Smooth muscle cell of bladder (primary cell): ENCODE data around the gene CHPT1. TPM values are rescaled to one million over a fixed set of nuclear protein-coding genes. Genes with fewer than 3 reads are reported as not detected.

Source experiments
- total RNA-seq: library from RNA; depleted of rRNA; stranded (reverse); fragments of >200 nt; gene quantifications from 2 replicates; pipeline ENCODE4 v1.2.3, GENCODE V29; 2014

Gene CHPT1
- 22.0 and 35.7 TPM in 2 replicates for total RNA-seq

DNA sequence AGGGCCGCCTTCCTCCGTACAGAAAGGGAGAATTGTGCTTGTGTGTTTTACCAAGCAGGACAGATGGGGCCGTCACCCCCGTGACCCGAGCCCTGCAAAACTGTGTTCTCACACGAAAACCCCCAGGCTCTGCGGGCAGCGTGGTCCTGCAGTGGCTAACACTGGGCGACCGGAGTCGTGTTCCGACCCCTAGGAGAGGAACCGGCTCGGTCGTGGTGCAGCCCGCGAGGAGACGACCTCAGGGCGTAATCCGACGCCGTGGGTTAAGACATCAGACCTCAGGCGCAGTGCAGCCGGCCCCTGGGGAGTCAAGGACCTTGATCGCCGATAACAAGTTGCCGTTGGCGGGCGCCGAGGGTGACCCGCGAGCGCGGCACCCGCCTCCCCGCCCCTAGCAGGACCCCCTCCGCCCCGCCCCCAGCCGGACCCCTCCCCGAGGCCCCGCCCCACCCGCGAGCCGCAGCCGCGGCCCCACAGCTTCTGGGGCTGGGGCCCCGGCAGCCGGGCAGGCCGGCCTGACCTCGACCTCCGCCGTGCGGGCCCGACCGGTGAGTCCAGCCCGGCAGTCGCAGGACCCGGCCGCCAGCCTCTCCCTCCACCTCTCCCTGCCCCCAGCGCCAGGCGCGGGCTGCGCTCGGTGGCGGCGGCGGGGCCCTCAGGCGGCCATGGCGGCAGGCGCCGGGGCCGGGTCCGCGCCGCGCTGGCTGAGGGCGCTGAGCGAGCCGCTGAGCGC is at the start of gene CHPT1:
CHPT1 (plus strand) TSS at position 444 of the 733 bp plus-strand sequence; CDS start at position 666, 222 bp downstream.

DNA sequence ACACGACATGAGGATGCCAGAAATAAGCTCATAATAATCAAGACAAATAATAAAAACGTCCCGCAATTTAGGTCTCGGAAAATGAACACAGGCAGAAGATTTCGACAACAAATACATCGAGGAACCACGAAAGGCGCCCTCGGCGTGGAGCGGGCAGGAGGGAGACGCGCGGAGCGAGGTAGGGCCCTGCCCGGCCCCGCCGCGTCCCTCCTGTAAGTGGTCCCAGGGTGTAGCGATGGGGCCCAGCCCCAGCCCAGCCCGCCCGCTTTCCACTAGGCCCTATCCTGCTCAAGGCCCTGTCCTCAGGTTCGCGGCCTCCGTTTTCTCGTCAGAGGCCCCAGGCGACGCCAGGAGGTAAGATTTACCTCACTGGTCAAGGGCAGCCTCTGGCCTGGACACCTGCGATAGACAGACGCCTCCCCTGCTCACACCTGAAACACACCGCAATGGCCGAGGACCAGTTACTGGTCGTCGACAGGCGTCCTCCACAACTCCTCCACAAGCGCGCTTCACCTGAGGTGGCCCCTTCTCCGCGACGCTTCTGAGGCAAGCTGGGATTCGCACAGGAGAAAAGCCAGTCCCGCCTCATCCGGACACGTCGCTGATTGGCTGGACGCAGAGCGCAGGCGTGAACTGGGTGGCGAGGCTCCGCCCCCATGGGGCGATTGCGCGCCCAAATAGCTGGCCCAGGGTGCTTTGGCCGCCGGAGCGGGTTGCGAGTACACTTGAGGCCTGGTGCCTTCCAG is 41.7 kb downstream of the CHPT1 start, which contains the start of gene SYCP3:
SYCP3 (minus strand) TSS at position 543 of the 746 bp plus-strand sequence. CDS start 1,527 bp downstream, outside the sequence.

Other genes with a start within 250 kb of the CHPT1 start
- gene SPIC, start 222.3 kb upstream of the CHPT1 start, total RNA-seq: not detected in 2 replicates
- not detected in 2 replicates for gene MYBPC1, start 102.7 kb upstream of the CHPT1 start, total RNA-seq
- 0.14 and 0.46 TPM in 2 replicates for gene SYCP3, start 41.8 kb downstream of the CHPT1 start, total RNA-seq
- gene GNPTAB, start 133.3 kb downstream of the CHPT1 start, total RNA-seq: 28.2 and 69.7 TPM in 2 replicates
- gene DRAM1, start 179.9 kb downstream of the CHPT1 start, total RNA-seq: 55.6 and 117 TPM in 2 replicates